Fibroblast of the aortic adventitia (primary cell): Measurements from ENCODE around the gene ADH5. TPM values are rescaled to one million over a fixed set of nuclear protein-coding genes. Genes with fewer than 3 reads are reported as not detected.
"Not testable (repeated sequence)": the region's sequence is repeated elsewhere in the genome, so short reads cannot be mapped to it uniquely, and the experiment has no call there.

ENCODE experiments used
- DNase-seq: peaks from one replicate; pipeline ENCODE4 v3.0.0-alpha.2; 2010; ENCODE audit warnings: low read depth
- H3K4me3 ChIP-seq: 2 replicates; pipeline ENCODE4 v1.5.1; 2011; ENCODE audit warnings: low read depth, mild to moderate bottlenecking, control low read depth, low read length, moderate library complexity
- CTCF ChIP-seq: IDR thresholded peaks from 2 replicates; pipeline ENCODE4 v1.5.1; 2011; ENCODE audit warnings: mild to moderate bottlenecking, low read length, control low read depth, inconsistent platforms; ENCODE audit not compliant: insufficient read depth
- total RNA-seq: library from RNA; depleted of rRNA; stranded (reverse); fragments of >200 nt; gene quantifications from 2 replicates; pipeline ENCODE4 v1.2.3, GENCODE V29; 2012; ENCODE audit warnings: low replicate concordance

The ADH5 gene
- total RNA-seq, 1 donor, result 294 TPM

DNA sequence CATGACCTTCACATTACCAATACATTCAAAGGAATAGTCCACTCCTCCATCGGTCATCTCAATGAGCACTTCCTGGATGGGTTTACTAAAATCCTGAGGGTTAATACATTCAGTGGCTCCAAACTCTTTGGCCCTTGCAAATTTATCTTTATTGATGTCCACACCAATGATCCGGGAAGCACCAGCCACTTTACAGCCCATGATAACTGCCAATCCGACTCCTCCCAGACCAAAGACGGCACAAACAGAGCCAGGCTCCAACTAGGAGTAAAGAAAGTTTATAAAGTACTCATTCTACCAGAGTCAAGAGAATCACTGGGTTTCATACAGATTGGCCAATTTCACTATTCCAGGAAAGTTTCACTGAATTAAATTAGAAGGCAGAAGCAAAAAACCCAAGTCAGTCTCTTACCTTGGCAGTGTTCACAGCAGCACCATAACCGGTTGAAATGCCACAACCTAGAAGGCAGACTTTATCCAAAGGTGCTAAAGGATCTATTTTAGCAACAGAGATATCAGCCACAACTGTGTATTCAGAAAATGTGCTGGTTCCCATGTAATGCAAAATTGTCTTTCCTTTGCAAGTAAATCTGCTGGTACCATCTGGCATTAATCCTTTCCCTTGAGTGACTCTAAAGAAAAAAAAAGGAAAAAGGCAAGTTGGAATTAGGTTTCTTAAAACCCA is 12.2 kb downstream of the ADH5 start:
- TF ChIP-seq CTCF, result no peak
- DNase-seq, result no peak
- H3K4me3 ChIP-seq, result no peak overlapping the region

DNA sequence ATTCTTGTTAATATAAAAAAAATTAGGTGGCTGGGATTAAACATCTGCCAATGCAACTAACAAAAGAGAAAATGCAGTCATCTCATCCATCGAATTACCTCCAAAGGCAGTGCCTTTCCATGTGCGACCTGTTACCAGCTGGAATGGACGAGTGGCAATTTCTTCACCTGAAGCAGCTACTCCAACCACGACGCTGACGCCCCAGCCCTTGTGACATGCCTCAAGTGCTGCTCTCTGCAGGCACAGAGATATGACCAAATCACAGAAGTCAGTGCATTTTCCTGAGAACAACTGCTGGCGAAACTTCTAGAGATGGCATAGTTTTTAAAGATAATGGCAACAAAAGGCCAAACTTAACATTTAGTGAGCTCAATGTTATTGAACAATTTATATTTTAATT is 13.8 kb downstream of the ADH5 start:
- no peak overlapping the region for H3K4me3 ChIP-seq
- no peak for TF ChIP-seq CTCF
- DNase-seq, result no peak

GRCh38 chr4:99071159-99071558 is 17.4 kb downstream of the ADH5 start:
- no peak for TF ChIP-seq CTCF
- DNase-seq, result no peak
- no peak overlapping the region for H3K4me3 ChIP-seq

DNA sequence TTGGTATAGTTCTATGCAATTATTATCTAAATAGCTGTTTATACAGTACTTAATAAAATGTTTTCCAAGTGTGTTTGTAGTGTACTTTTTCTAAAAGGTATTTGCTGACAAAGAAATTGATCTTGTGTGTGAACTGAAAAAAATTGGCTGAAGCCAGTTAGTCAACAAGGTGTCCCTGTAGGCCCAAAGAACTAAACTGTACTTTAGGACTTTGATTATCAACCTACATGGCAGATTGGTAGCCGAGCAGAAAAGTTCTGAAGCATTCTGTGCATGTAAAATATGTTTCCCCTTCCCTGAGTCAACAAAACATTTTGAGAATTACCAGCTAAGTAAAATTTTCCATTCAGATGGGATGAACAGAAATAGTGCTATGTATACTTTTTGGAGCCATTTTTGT is 21.0 kb downstream of the ADH5 start:
- no peak for DNase-seq
- TF ChIP-seq CTCF, result no peak
- H3K4me3 ChIP-seq, result no peak overlapping the region

GRCh38 chr4:99065521-99065920 is 23.1 kb downstream of the ADH5 start:
- not testable (repeated sequence) for H3K4me3 ChIP-seq, DNase-seq

DNA sequence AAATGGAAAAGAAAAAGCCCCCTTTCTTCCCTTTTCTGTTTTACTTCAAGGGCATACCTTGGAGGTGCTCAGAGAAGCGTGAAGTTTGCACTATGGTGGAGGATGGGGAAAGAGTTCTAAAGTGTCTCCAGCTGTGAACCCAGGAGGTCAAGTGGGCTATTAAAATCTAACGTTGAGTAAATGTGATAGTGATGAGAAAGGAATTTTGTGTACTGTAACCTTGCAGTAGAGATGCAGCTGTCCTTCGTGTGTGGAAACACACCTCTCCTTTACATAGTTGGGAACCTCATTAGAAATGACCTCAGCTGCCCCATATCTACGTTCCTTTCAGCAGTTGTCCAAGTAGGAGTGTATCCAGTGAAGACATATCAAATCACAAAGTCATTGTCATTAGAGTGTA is 26.5 kb downstream of the ADH5 start:
- no peak overlapping the region for H3K4me3 ChIP-seq
- no peak for DNase-seq
- TF ChIP-seq CTCF, result no peak

GRCh38 chr4:99061048-99061700 is 27.4 kb downstream of the ADH5 start:
- TF ChIP-seq CTCF, result no peak
- DNase-seq, result no peak
- H3K4me3 ChIP-seq, result no peak overlapping the region
